ENCODE results near the gene RPN1. TPM values are rescaled to one million over a fixed set of nuclear protein-coding genes. Genes with fewer than 3 reads are reported as not detected.
A peak's percentile ranks its signal among the peaks of the same experiment; 100 is the strongest.

The RPN1 gene
- total and polyA plus RNA-seq, 2 of the 8 experiments (the other 6 are each of a cell fraction or from before 2014, with no cell fraction given) = 165 to 211 TPM

DNA sequence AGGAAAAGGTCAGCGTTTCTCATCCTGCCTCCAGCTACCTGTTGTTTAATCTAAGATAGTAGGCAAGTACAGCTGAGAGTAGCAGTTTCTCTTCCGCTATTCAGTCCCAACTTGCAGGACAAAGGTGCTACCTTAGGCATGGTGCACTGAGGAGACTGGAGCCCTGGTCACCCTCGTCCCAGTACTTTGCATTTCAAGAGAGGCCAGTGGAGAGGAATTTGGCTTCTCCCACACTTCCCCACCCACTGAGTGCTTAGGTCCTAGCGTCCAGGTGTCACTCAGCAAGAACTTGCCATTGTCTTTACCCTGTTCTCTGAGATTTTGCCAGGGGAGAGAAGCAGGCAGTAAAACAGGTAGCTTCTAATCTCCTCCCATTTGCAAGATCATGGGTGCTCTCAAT is 12.5 kb upstream of the RPN1 start:
- Histone ChIP-seq H3K4me1 (replicated peaks in 1 of 4; ENCODE audit: control insufficient read depth in 3 of 4, insufficient read depth in 4 of 4, low read length in 3 of 4) (no peaks in the 10 kb centered on the region), H3K4me2 (ENCODE audit: insufficient read depth in 1 of 2, low read depth in 2 of 2, low read length in 2 of 2) (peak overlapping the region in 1 of 2 experiments; percentile 44; a peak in 1 of 4 replicates), H3K23me2 (ENCODE audit: low read depth, low read length) (no peaks in the 10 kb centered on the region), H3K18ac (ENCODE audit: extremely low read depth, low read length) (no peak overlapping the region), H4K8ac (ENCODE audit: extremely low read depth, insufficient read depth, low read length) (no peak overlapping the region), H3K27ac (ENCODE audit: low read depth, low read length) (no peak overlapping the region), H2BK15ac (ENCODE audit: low read length) (no peak overlapping the region), H2BK12ac (ENCODE audit: low read depth, low read length) (no peak overlapping the region), H3K36me3 (ENCODE audit: control insufficient read depth in 2 of 4, insufficient read depth in 4 of 4, low read length in 3 of 4) (no peaks in the 10 kb centered on the region), H4K20me1 (replicated peaks in 1 of 2; ENCODE audit: control insufficient read depth in 1 of 2, insufficient read depth in 2 of 2, low read length in 2 of 2) (no peaks in the 10 kb centered on the region), H3K4me3 (ENCODE audit: extremely low read depth in 1 of 4, insufficient read depth in 2 of 4, low read depth in 3 of 4, low read length in 4 of 4) (no peak overlapping the region), H2BK20ac (ENCODE audit: low read length) (no peak overlapping the region), H2AFZ (ENCODE audit: low read length) (no peak overlapping the region), H2BK120ac (replicated peaks; ENCODE audit: low read depth, low read length) (no peak overlapping the region), H3K4ac (replicated peaks; ENCODE audit: insufficient read length, low read depth, low read length) (no peak overlapping the region), H4K91ac (replicated peaks; ENCODE audit: insufficient read length, low read length) (no peak overlapping the region), H2BK5ac (ENCODE audit: low read depth, low read length) (no peak overlapping the region), H3K27me3 (replicated peaks in 1 of 4; ENCODE audit: control insufficient read depth in 3 of 4, extremely low read depth in 1 of 4, insufficient read depth in 3 of 4, low read length in 3 of 4) (no peaks in the 10 kb centered on the region), H4K5ac (ENCODE audit: insufficient read length, low read depth, low read length) (no peak overlapping the region), H3K9ac (replicated peaks in 1 of 4; ENCODE audit: extremely low read depth in 1 of 4, low read depth in 3 of 4, low read length in 3 of 4) (no peak overlapping the region), H3K23ac (ENCODE audit: insufficient read length) (no peak overlapping the region), H3K56ac (replicated peaks; ENCODE audit: insufficient read length, low read depth, low read length) (no peak overlapping the region), H3K79me1 (ENCODE audit: low read depth, low read length) (no peaks in the 10 kb centered on the region), H3K14ac (ENCODE audit: insufficient read length) (no peak overlapping the region), H3K79me2 (ENCODE audit: control insufficient read depth in 1 of 2, insufficient read depth in 2 of 2, low read length in 2 of 2) (no peaks in the 10 kb centered on the region), H3K9me3 (ENCODE audit: insufficient read depth in 2 of 2, low read depth in 1 of 2, low read length in 1 of 2) (peaks cover 7 to 8% of the 10 kb centered on the region in 2 experiments; a peak in 2 of 4 replicates), H2AK5ac (ENCODE audit: low read depth, low read length) (no peak overlapping the region)
- DNase-seq (ENCODE audit: low read depth in 1 of 2, low spot score in 2 of 2) = no peak
- POLR2A ChIA-PET (ENCODE audit: partially characterized antibody) = interaction anchor here (0.9 to 1.4 kb wide), 2 partner anchors 18 to 26 kb away, joined by 3 to 6 read pairs; no protein-coding TSS in a partner anchor
- 46% methylated on average over 4 of the region's 4 CpGs; no CpG with 5 or more reads in 1 of the 2 experiments for WGBS, 2 experiments (ENCODE audit: extremely low coverage in 1 of 2, insufficient coverage in 1 of 2, insufficient read length in 1 of 2, insufficient replicate concordance in 2 of 2, low coverage in 1 of 2, low lambda C conversion rate in 2 of 2, missing lambda C conversion rate in 1 of 2)
- CTCF ChIA-PET (ENCODE audit: partially characterized antibody) = interaction anchor here (0.6 to 2.0 kb wide), 7 partner anchors 18 to 307 kb away, joined by 3 to 10 read pairs (median 4); no protein-coding TSS in a partner anchor
- no peak for FAIRE-seq
- no peak for TF ChIP-seq EGR1 (IDR thresholded peaks at IDR 0.05; ENCODE audit: borderline replicate concordance, low read depth, low read length)
- no peak for TF ChIP-seq E2F6 (IDR thresholded peaks at IDR 0.05)
